Tibial nerve (tissue), 4 donors: Measurements from ENCODE around the gene TSPAN13. TPM values are rescaled to one million over a fixed set of nuclear protein-coding genes. Genes with fewer than 3 reads are reported as not detected.

ENCODE experiments used
- DNase-seq, 2 donors: peaks; one replicate each; pipeline ENCODE4 v3.0.0-alpha.2; 2019; ENCODE audit warnings: low spot score in 2 of 2
- H3K27ac ChIP-seq, 4 donors: fragments of 200-600 bp; sonication (generic) in 3 of 4; one replicate each; pipeline ENCODE4 v1.5.1; 2017 to 2019; ENCODE audit warnings: mild to moderate bottlenecking in 1 of 4
- H3K27me3 ChIP-seq, 2 donors: fragments of 200-600 bp; sonication (generic) in 1 of 2; one replicate each; pipeline versions ENCODE4 v1.5.1 to v1.6.0; 2017 to 2019
- H3K36me3 ChIP-seq, 3 donors: fragments of 200-600 bp; sonication (generic); one replicate each; pipeline ENCODE4 v1.5.1; 2018 to 2019
- H3K4me1 ChIP-seq, 4 donors: fragments of 200-600 bp; sonication (generic) in 3 of 4; one replicate each; pipeline ENCODE4 v1.5.1; 2017 to 2019
- H3K4me3 ChIP-seq, 4 donors: fragments of 200-600 bp; sonication (generic) in 3 of 4; one replicate each; pipeline ENCODE4 v1.5.1; 2017 to 2019; ENCODE audit warnings: mild to moderate bottlenecking in 1 of 4, moderate library complexity in 1 of 4
- H3K9me3 ChIP-seq, 4 donors: fragments of 200-600 bp; sonication (generic) in 3 of 4; one replicate each; pipeline ENCODE4 v1.5.1; 2017 to 2019
- CTCF ChIP-seq, 5 experiments: fragments of 200-600 bp in 3 of 5; fragments of 450-650 bp in 2 of 5; sonication (generic) in 3 of 5; IDR thresholded peaks; one replicate each; pipeline ENCODE4 v1.5.1; 2016 to 2019; ENCODE audit warnings: antibody characterized with exemption in 5 of 5, mild to moderate bottlenecking in 3 of 5, moderate library complexity in 2 of 5
- EP300 ChIP-seq, 2 donors: sonication (generic); formaldehyde crosslinking; IDR thresholded peaks; one replicate each; pipeline ENCODE4 v1.6.1; 2017; ENCODE audit warnings: antibody characterized with exemption in 2 of 2, mild to moderate bottlenecking in 1 of 2
- POLR2A ChIP-seq, 2 donors: fragments of 450-650 bp; IDR thresholded peaks; one replicate each; pipeline ENCODE4 v1.6.1; 2017; ENCODE audit warnings: antibody characterized with exemption in 2 of 2, mild to moderate bottlenecking in 2 of 2, moderate library complexity in 2 of 2
- WGBS, 2 donors: methylation state at CpG; one replicate each; pipeline ENCODE4 v1.1.5; 2018; 5-methylcytosine and 5-hydroxymethylcytosine counted together
- total RNA-seq, 4 donors: library from RNA; depleted of rRNA; stranded (reverse); fragments of >200 nt; gene quantifications; one replicate each; pipeline ENCODE4 v1.1.0, GENCODE V29; 2016

Gene TSPAN13
- total RNA-seq, 4 donors from 2014 or later: 6.9 to 11.7 (median 9.0) TPM

GRCh38 chr7:16712916-16713315, 40.6 kb upstream of the TSPAN13 start:
- WGBS, 2 donors: 89 to 91% methylated on average over 4 of the region's 4 CpGs
- Histone ChIP-seq H3K36me3 (peaks cover 0 to 3% (median 0%) of the 10 kb centered on the region in 3 donors), H3K4me3 (no peak overlapping the region), H3K27me3 (no peaks in the 10 kb centered on the region), H3K27ac (no peak overlapping the region), H3K9me3 (no peaks in the 10 kb centered on the region), H3K4me1 (no peaks in the 10 kb centered on the region)
- no peak for TF ChIP-seq POLR2A (IDR thresholded peaks at IDR 0.05)
- no peak for TF ChIP-seq CTCF (IDR thresholded peaks at IDR 0.05)
- no peak for TF ChIP-seq EP300 (IDR thresholded peaks at IDR 0.05)
- DNase-seq: no peak

GRCh38 chr7:16715928-16716327, 37.6 kb upstream of the TSPAN13 start:
- no peaks in the 10 kb centered on the region for H3K27me3 ChIP-seq
- DNase-seq: no peak
- no peak for TF ChIP-seq EP300 (IDR thresholded peaks at IDR 0.05)
- TF ChIP-seq POLR2A (IDR thresholded peaks at IDR 0.05): no peak
- H3K9me3 ChIP-seq: no peaks in the 10 kb centered on the region
- H3K4me3 ChIP-seq: no peak overlapping the region
- no peaks in the 10 kb centered on the region for H3K36me3 ChIP-seq
- H3K27ac ChIP-seq: no peak overlapping the region
- H3K4me1 ChIP-seq: no peaks in the 10 kb centered on the region

GRCh38 chr7:16718111-16718656, 35.4 kb upstream of the TSPAN13 start:
- no peak for TF ChIP-seq EP300 (IDR thresholded peaks at IDR 0.05)
- no peak for TF ChIP-seq CTCF (IDR thresholded peaks at IDR 0.05)
- TF ChIP-seq POLR2A (IDR thresholded peaks at IDR 0.05): no peak
- no peak for DNase-seq
- no peaks in the 10 kb centered on the region for H3K9me3 ChIP-seq
- H3K27me3 ChIP-seq: no peaks in the 10 kb centered on the region
- H3K4me3 ChIP-seq: no peak overlapping the region
- no peak overlapping the region for H3K27ac ChIP-seq
- H3K4me1 ChIP-seq: no peaks in the 10 kb centered on the region
- no peaks in the 10 kb centered on the region for H3K36me3 ChIP-seq
- WGBS, 2 donors: 96 to 98% methylated on average over 3 of the region's 3 CpGs

- Histone ChIP-seq H3K4me3 (no peak overlapping the region), H3K4me1 (no peaks in the 10 kb centered on the region), H3K27ac (no peak overlapping the region), H3K36me3 (no peaks in the 10 kb centered on the region), H3K27me3 (no peaks in the 10 kb centered on the region), H3K9me3 (no peaks in the 10 kb centered on the region)
- no peak for TF ChIP-seq POLR2A (IDR thresholded peaks at IDR 0.05)
- no peak for DNase-seq
- 95 to 98% methylated on average over 1 of the region's 1 CpG for WGBS, 2 donors
Observed at GRCh38 chr7:16719699-16720098, 33.9 kb upstream of the TSPAN13 start.

- no peaks in the 10 kb centered on the region for H3K9me3 ChIP-seq
- no peaks in the 10 kb centered on the region for H3K4me1 ChIP-seq
- no peak overlapping the region for H3K27ac ChIP-seq
- DNase-seq: no peak
- no peaks in the 10 kb centered on the region for H3K36me3 ChIP-seq
- no peak overlapping the region for H3K4me3 ChIP-seq
- no peaks in the 10 kb centered on the region for H3K27me3 ChIP-seq
- WGBS, 2 donors: 67 to 69% methylated on average over 4 of the region's 4 CpGs
- no peak for TF ChIP-seq EP300 (IDR thresholded peaks at IDR 0.05)
- no peak for TF ChIP-seq POLR2A (IDR thresholded peaks at IDR 0.05)
- TF ChIP-seq CTCF (IDR thresholded peaks at IDR 0.05): no peak
Observed at GRCh38 chr7:16721541-16721940, 32.0 kb upstream of the TSPAN13 start.

GRCh38 chr7:16724344-16724743, 29.2 kb upstream of the TSPAN13 start:
- Histone ChIP-seq H3K27me3 (no peaks in the 10 kb centered on the region), H3K9me3 (no peaks in the 10 kb centered on the region), H3K4me3 (no peak overlapping the region), H3K4me1 (no peaks in the 10 kb centered on the region), H3K36me3 (no peaks in the 10 kb centered on the region), H3K27ac (no peak overlapping the region)
- 53 to 67% methylated on average over 1 of the region's 1 CpG for WGBS, 2 donors
- no peak for TF ChIP-seq CTCF (IDR thresholded peaks at IDR 0.05)
- no peak for TF ChIP-seq POLR2A (IDR thresholded peaks at IDR 0.05)
- no peak for TF ChIP-seq EP300 (IDR thresholded peaks at IDR 0.05)
- no peak for DNase-seq
